Stomach (tissue), 4 donors: ENCODE data around the gene ATP5F1D.

Source experiments
- POLR2AphosphoS5 ChIP-seq, 3 donors: sonication (generic); formaldehyde crosslinking; IDR thresholded peaks; one replicate each; pipeline ENCODE4 v1.6.1; 2016; ENCODE audit warnings: antibody characterized with exemption in 3 of 3
- TF ChIP-seq, protein P1 (sequence below), 7 experiments: fragments of 450-650 bp in 4 of 7; fragments of 200-600 bp in 3 of 7; sonication (generic) in 3 of 7; IDR thresholded peaks; one replicate each; pipeline ENCODE4 v1.5.1; 2016 to 2019; ENCODE audit warnings: antibody characterized with exemption in 7 of 7, control low read depth in 2 of 7, mild to moderate bottlenecking in 1 of 7

DNA sequence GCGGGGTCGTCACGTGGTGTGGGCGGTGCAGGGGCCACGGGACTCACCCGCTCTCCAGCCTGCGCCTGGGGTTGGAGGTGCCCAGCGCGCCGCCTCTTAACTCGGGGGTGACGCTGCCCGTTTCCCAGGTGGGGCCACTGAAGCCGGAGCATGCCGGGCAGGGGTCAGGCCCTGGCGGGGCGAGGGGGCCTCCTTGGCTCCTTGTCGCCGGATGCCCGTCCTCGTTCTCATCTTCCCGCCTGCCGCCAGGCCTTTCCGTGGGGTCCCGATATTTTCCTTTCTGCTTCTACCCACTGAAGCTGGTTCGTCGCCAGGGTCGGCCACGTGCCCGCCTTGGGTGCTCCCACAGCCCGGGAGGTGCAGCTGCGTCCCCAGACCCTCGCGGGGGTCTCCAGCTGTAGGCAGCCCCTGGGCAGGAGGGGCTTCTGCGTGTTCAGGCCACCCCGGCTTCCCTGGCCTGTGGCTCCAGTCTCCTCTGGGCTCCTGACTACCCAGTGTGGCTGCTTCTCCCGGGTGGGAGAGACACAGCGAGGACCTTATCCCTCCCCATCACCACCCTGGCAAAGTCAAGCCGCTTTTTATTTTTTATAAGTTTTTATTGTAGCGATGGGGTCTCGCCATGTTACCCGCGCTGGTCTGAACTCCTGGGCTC is 34.6 kb downstream of the ATP5F1D start:
- TF ChIP-seq, protein P1, sequence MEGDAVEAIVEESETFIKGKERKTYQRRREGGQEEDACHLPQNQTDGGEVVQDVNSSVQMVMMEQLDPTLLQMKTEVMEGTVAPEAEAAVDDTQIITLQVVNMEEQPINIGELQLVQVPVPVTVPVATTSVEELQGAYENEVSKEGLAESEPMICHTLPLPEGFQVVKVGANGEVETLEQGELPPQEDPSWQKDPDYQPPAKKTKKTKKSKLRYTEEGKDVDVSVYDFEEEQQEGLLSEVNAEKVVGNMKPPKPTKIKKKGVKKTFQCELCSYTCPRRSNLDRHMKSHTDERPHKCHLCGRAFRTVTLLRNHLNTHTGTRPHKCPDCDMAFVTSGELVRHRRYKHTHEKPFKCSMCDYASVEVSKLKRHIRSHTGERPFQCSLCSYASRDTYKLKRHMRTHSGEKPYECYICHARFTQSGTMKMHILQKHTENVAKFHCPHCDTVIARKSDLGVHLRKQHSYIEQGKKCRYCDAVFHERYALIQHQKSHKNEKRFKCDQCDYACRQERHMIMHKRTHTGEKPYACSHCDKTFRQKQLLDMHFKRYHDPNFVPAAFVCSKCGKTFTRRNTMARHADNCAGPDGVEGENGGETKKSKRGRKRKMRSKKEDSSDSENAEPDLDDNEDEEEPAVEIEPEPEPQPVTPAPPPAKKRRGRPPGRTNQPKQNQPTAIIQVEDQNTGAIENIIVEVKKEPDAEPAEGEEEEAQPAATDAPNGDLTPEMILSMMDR (IDR thresholded peaks at IDR 0.05): no peak
- no peak for TF ChIP-seq POLR2AphosphoS5 (IDR thresholded peaks at IDR 0.05)
